GM12878 (cell line): ENCODE measurements around the gene GLTP. TPM values are rescaled to one million over a fixed set of nuclear protein-coding genes. Genes with fewer than 3 reads are reported as not detected.

Experiments used
- ATAC-seq: fragments of 200-7000 bp; cut with Tn5 transposase; 3 replicates; pipeline ENCODE4 v1.9.1; 2020; ENCODE audit warnings: mild to moderate bottlenecking, moderate library complexity
- BruUV-seq: library from RNA; stranded (reverse); fragments of 400-500 nt; replicated peaks from 2 replicates; lab custom pipeline; 2021; lab: Mats Ljungman, UMichigan
- CTCF ChIA-PET: fragments of 300-600 bp; sonication (Branson Sonifier 250); formaldehyde crosslinking; extraction: SDS; loops from one replicate; lab custom pipeline; 2021; ENCODE audit warnings: inconsistent platforms; lab: Yijun Ruan, JAX
- POLR2A ChIA-PET: fragments of 350-600 bp; formaldehyde crosslinking; extraction: SDS; loops from one replicate; lab custom pipeline; 2021; ENCODE audit warnings: inconsistent platforms; lab: Charles Lee
- RAD21 ChIA-PET: fragments of 300-600 bp; sonication (Branson Sonifier 250); formaldehyde crosslinking; loops from one replicate; lab custom pipeline; 2023; ENCODE audit warnings: antibody characterized with exemption; ENCODE audit not compliant: unreplicated experiment; lab: Charles Lee
- SMC1A ChIA-PET: fragments of 300-600 bp; sonication (Branson Sonifier 250); formaldehyde crosslinking; loops from one replicate; lab custom pipeline; 2023; ENCODE audit not compliant: unreplicated experiment, uncharacterized antibody; lab: Charles Lee
- DNase-seq: peaks from one replicate; pipeline ENCODE4 v3.0.0-alpha.2; 2011; ENCODE audit warnings: low read depth, low spot score
- FAIRE-seq: peaks from 3 replicates; lab custom pipeline; 2011; peaks lifted over from hg19 to GRCh38; lab: Jason Lieb, UNC
- H2AFZ ChIP-seq: 2 replicates; pipeline ENCODE4 v1.6.0; 2011; ENCODE audit warnings: low read depth, low read length, control low read depth; ENCODE audit not compliant: control insufficient read depth
- H3K27ac ChIP-seq: 2 replicates; pipeline ENCODE4 v1.5.1; 2011; ENCODE audit warnings: control low read depth; ENCODE audit not compliant: control insufficient read depth, insufficient read depth
- H3K27me3 ChIP-seq, 2 experiments: replicated peaks in 1 of 2; 2 replicates each; pipeline versions ENCODE4 v1.6.0 to v1.6.1; 2011; ENCODE audit warnings: low read length in 1 of 2; ENCODE audit not compliant: control insufficient read depth in 2 of 2, insufficient read depth in 2 of 2
- H3K36me3 ChIP-seq, 2 experiments: 2 replicates each; pipeline ENCODE4 v1.5.1; 2011; ENCODE audit warnings: low read length in 1 of 2; ENCODE audit not compliant: control insufficient read depth in 2 of 2, insufficient read depth in 2 of 2
- H3K4me1 ChIP-seq: 2 replicates; pipeline ENCODE4 v1.6.1; 2011; ENCODE audit warnings: mild to moderate bottlenecking, low read length, moderate library complexity, mixed read lengths; ENCODE audit not compliant: control insufficient read depth, insufficient read depth
- H3K4me2 ChIP-seq: 2 replicates; pipeline ENCODE4 v1.6.0; 2011; ENCODE audit warnings: control low read depth; ENCODE audit not compliant: control insufficient read depth, insufficient read depth
- H3K4me3 ChIP-seq: fragments of 200-600 bp; sonication (generic); 2 replicates; pipeline ENCODE4 v1.5.1; 2016
- H3K79me2 ChIP-seq: 2 replicates; pipeline ENCODE4 v1.6.0; 2011; ENCODE audit warnings: low read length; ENCODE audit not compliant: control insufficient read depth, insufficient read depth
- H3K9ac ChIP-seq: 2 replicates; pipeline ENCODE4 v1.8.0; 2011; ENCODE audit warnings: low read length, control low read depth, mixed read lengths; ENCODE audit not compliant: control insufficient read depth, insufficient read depth
- H3K9me3 ChIP-seq: replicated peaks from 3 replicates; pipeline ENCODE4 v1.5.1; 2011; ENCODE audit warnings: mild to moderate bottlenecking, low read length; ENCODE audit not compliant: control insufficient read depth, insufficient read depth
- H4K20me1 ChIP-seq: 2 replicates; pipeline ENCODE4 v1.6.0; 2011; ENCODE audit not compliant: control insufficient read depth, insufficient read depth
- ATF2 ChIP-seq: IDR thresholded peaks from 2 replicates; pipeline ENCODE4 v1.6.1; 2012; ENCODE audit warnings: low read length, inconsistent platforms
- E4F1 ChIP-seq: fragments of 450-650 bp; IDR thresholded peaks from 2 replicates; pipeline ENCODE4 v1.6.1; 2018; ENCODE audit warnings: borderline replicate concordance, mild to moderate bottlenecking; ENCODE audit not compliant: partially characterized antibody
- FOS ChIP-seq: IDR thresholded peaks from 3 replicates; pipeline ENCODE4 v1.6.1; 2011; ENCODE audit warnings: borderline replicate concordance; ENCODE audit not compliant: insufficient read length; ENCODE audit errors: extremely low read depth
- IRF3 ChIP-seq: fragments of 450-650 bp; IDR thresholded peaks from 2 replicates; pipeline ENCODE4 v1.6.1; 2014; ENCODE audit warnings: mild to moderate bottlenecking
- IRF5 ChIP-seq: fragments of 450-650 bp; IDR thresholded peaks from 2 replicates; pipeline ENCODE4 v1.6.1; 2017; ENCODE audit warnings: borderline replicate concordance
- MXI1 ChIP-seq: fragments of 150-350 bp; IDR thresholded peaks from 2 replicates; pipeline ENCODE4 v1.6.1; 2011; ENCODE audit warnings: low read depth, mild to moderate bottlenecking, inconsistent platforms, low read length, improper control_type of control experiment
- POLR2A ChIP-seq: IDR thresholded peaks from 2 replicates; pipeline ENCODE4 v1.6.1; 2011; ENCODE audit warnings: low read depth, mild to moderate bottlenecking, low read length
- RELB ChIP-seq: fragments of 450-650 bp; IDR thresholded peaks from 2 replicates; pipeline ENCODE4 v1.6.1; 2017; ENCODE audit warnings: low read depth, mild to moderate bottlenecking, moderate library complexity
- SMAD1 ChIP-seq: fragments of 450-650 bp; IDR thresholded peaks from 2 replicates; pipeline ENCODE4 v1.6.1; 2018; ENCODE audit warnings: mild to moderate bottlenecking, low read depth; ENCODE audit not compliant: partially characterized antibody
- SP1 ChIP-seq: IDR thresholded peaks from one replicate; pipeline ENCODE4 v1.6.1; 2011; ENCODE audit warnings: low read depth, low read length
- SREBF1 ChIP-seq: IDR thresholded peaks from 2 replicates; pipeline ENCODE4 v1.6.1; 2012; ENCODE audit warnings: mild to moderate bottlenecking, low read length
- TBL1XR1 ChIP-seq: IDR thresholded peaks from 2 replicates; pipeline ENCODE4 v1.6.1; 2012; ENCODE audit warnings: low read depth, low read length, improper control_type of control experiment
- ZBTB11 ChIP-seq: fragments of 450-650 bp; formaldehyde crosslinking; IDR thresholded peaks from 2 replicates; pipeline ENCODE4 v1.5.0; 2022; ENCODE audit warnings: mild to moderate bottlenecking, missing genetic modification characterization
- WGBS: methylation state at CpG from one replicate; pipeline ENCODE4 v1.1.6; 2016; ENCODE audit warnings: low lambda C conversion rate; ENCODE audit not compliant: insufficient replicate concordance, insufficient coverage; ENCODE audit errors: missing lambda C conversion rate; 5-methylcytosine and 5-hydroxymethylcytosine counted together
- in situ Hi-C: fragments of 300-500 bp; cut with MboI; formaldehyde crosslinking; loops from 9 replicates; pipeline ENCODE4 v1.14.3; 2018; ENCODE audit warnings: mixed read lengths
- intact Hi-C: fragments of 100-400 bp; cut with micrococcal nuclease; formaldehyde crosslinking; loops from one replicate; pipeline ENCODE4 v1.14.2; 2022; ENCODE audit not compliant: unreplicated experiment
- polyA plus RNA-seq, 11 experiments: library from polyadenylated mRNA; depleted of rRNA in 4 of 11; unstranded in 6 of 11; stranded (reverse) in 5 of 11; fragments of >200 nt; fragmentation: Nextera tagmentation in 4 of 11; fragmentation: Illumina TruSeq in 1 of 11; extraction: Ambion mirVana in 4 of 11; extraction: Trizol in 1 of 11; gene quantifications; 1 replicate in 1 of 11; 2 replicates in 10 of 11; pipeline versions ENCODE4 v1.2.1 to v1.2.3, GENCODE V29; 2011 to 2016; ENCODE audit warnings: inconsistent platforms in 2 of 11, missing spikeins in 2 of 11, low read depth in 1 of 11
- total RNA-seq, 4 experiments: library from RNA; depleted of rRNA in 3 of 4; stranded (reverse); fragments of >200 nt in 3 of 4; fragmentation: Illumina TruSeq in 1 of 4; extraction: Trizol in 1 of 4; gene quantifications; 2 replicates each; pipeline versions ENCODE4 v1.2.1 to v1.2.3, GENCODE V29; 2013 to 2021

Gene GLTP
- total and polyA plus RNA-seq, 10 of the 15 experiments (the other 5 are each of a cell fraction or from before 2014, with no cell fraction given), result 16.8 to 44.0 (median 25.3) TPM

- DNase-seq (no peak), FAIRE-seq (no peak), ATAC-seq (no peak)
- intact Hi-C loops (no loop called here), in situ Hi-C loops (no loop called here)
- SMC1A ChIA-PET, result no interaction called here
- no peaks in the 10 kb centered on the region for H3K79me2 ChIP-seq
- H2AFZ ChIP-seq, result no peak overlapping the region
- H3K36me3 ChIP-seq, result no peaks in the 10 kb centered on the region
- no peak overlapping the region for H3K4me2 ChIP-seq
- H3K9me3 ChIP-seq, result no peaks in the 10 kb centered on the region
- H3K27ac ChIP-seq, result no peak overlapping the region
- WGBS, result 54% methylated on average over 15 of the region's 15 CpGs
- no TSS peak for BruUV-seq
- CTCF ChIA-PET, result interaction anchor here (1.4 kb wide), 1 partner anchor 22 kb away, joined by 4 read pairs; no protein-coding TSS in a partner anchor
- RAD21 ChIA-PET, result no interaction called here
- no peaks in the 10 kb centered on the region for H3K4me1 ChIP-seq
- H3K9ac ChIP-seq, result no peak overlapping the region
- POLR2A ChIA-PET, result no interaction called here
- peaks cover 0 to 2% of the 10 kb centered on the region in 2 experiments; a peak in 1 of 4 replicates for H3K27me3 ChIP-seq
- no peak overlapping the region for H3K4me3 ChIP-seq
- H4K20me1 ChIP-seq, result no peaks in the 10 kb centered on the region
- no peak for TF ChIP-seq SREBF1
- TF ChIP-seq IRF5, result no peak
- no peak for TF ChIP-seq SMAD1
- no peak for TF ChIP-seq POLR2A
- TF ChIP-seq ATF2, result no peak
- TF ChIP-seq RELB, result no peak
- TF ChIP-seq ZBTB11, result no peak
- TF ChIP-seq E4F1, result no peak
- no peak for TF ChIP-seq IRF3
- no peak for TF ChIP-seq MXI1
- TF ChIP-seq TBL1XR1, result no peak
- no peak for TF ChIP-seq SP1
- no peak for TF ChIP-seq FOS
These were observed 57.4 kb downstream of the GLTP start for GRCh38 chr12:109822951-109823411.
